ENCODE results near the gene COX10.
A peak's percentile ranks its signal among the peaks of the same experiment; 100 is the strongest.

The COX10 gene

GRCh38 chr17:14201021-14201987, 132.0 kb downstream of the COX10 start:
- TF ChIP-seq CTCF (IDR thresholded peaks at IDR 0.05; ENCODE audit: low read depth, low read length, missing control alignments) = no peak
- H3K4me3 ChIP-seq (ENCODE audit: low read depth, low read length) = no peak overlapping the region
- no peak for DNase-seq (ENCODE audit: low read depth)
- in situ Hi-C loops (cut with HindIII; ENCODE audit: low sequenced_read_pairs) = no loop called here

GRCh38 chr17:14201988-14202380, 132.7 kb downstream of the COX10 start:
- DNase-seq (ENCODE audit: low read depth) = no peak
- no peak overlapping the region for H3K4me3 ChIP-seq (ENCODE audit: low read depth, low read length)
- in situ Hi-C loops (cut with HindIII; ENCODE audit: low sequenced_read_pairs) = no loop called here
- no peak for TF ChIP-seq CTCF (IDR thresholded peaks at IDR 0.05; ENCODE audit: low read depth, low read length, missing control alignments)

DNA sequence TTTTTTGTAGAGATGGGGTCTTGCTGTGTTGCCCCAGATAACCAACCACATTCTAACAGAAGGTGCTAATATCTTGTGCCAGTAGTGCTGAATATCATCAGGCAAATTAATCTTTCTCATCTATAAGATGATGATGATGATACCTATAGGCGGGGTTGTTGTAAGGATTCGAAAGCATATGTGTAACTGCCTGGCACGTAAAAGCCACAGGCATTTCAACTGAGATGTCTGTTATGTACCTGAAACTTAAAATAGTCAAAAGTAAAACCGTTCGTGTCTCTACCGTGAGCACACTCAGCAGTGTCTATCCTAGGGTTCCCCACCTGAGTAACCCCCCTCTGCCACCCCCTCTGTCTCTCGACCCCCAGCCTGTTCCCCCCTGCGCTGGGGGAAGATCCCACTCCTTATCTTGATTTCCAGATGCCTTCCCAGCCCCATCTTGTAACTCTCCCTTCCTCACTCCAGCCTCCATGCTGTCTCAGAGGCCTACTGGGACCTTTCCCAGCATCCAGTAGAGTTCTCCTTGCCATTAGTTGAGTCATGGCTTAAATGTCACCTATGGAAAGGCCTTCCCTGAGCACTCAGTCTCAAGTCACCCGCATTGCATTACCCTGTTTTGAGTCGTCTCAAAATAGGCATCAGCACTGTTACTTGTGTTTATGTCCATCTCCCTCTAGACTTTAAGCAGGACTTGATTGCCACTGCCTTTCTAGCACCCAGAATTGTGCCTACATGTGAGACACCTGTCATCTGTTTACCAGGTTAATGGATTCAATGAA, 133.3 kb downstream of the COX10 start:
- no peak overlapping the region for H3K4me3 ChIP-seq (ENCODE audit: low read depth, low read length)
- in situ Hi-C loops (cut with HindIII; ENCODE audit: low sequenced_read_pairs) = no loop called here
- TF ChIP-seq CTCF (IDR thresholded peaks at IDR 0.05; ENCODE audit: low read depth, low read length, missing control alignments) = no peak
- DNase-seq (ENCODE audit: low read depth) = no peak

- TF ChIP-seq CTCF (IDR thresholded peaks at IDR 0.05; ENCODE audit: low read depth, low read length, missing control alignments) = peak; percentile 46
- no peak for DNase-seq (ENCODE audit: low read depth)
- no peak overlapping the region for H3K4me3 ChIP-seq (ENCODE audit: low read depth, low read length)
- in situ Hi-C loops (cut with HindIII; ENCODE audit: low sequenced_read_pairs) = no loop called here
Observed at GRCh38 chr17:14203388-14203787, 134.1 kb downstream of the COX10 start.

GRCh38 chr17:14204084-14204483, 134.8 kb downstream of the COX10 start:
- in situ Hi-C loops (cut with HindIII; ENCODE audit: low sequenced_read_pairs) = no loop called here
- no peak for TF ChIP-seq CTCF (IDR thresholded peaks at IDR 0.05; ENCODE audit: low read depth, low read length, missing control alignments)
- no peak overlapping the region for H3K4me3 ChIP-seq (ENCODE audit: low read depth, low read length)
- no peak for DNase-seq (ENCODE audit: low read depth)

DNA sequence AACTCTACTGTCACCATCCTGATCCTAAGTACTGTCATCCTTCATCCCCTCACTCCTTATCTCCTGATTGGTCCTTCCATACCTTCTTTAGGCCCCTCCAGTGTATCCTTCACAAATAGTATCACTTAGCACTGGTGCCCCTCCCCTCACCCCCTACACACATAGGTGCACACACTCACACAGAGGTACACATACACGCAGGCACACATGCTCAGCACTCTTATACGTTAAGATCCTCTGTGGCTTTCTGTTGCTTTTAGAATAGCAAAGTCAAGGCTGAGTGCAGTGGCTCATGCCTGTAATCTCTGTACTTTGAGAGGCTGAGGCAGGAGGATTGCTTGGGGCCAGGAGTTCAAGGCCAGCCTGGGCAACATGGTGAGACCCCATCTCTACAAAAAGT, 135.2 kb downstream of the COX10 start:
- no peak for TF ChIP-seq CTCF (IDR thresholded peaks at IDR 0.05; ENCODE audit: low read depth, low read length, missing control alignments)
- no peak overlapping the region for H3K4me3 ChIP-seq (ENCODE audit: low read depth, low read length)

More for the DNA sequence above, 135.2 kb downstream of the COX10 start:
- in situ Hi-C loops (cut with HindIII; ENCODE audit: low sequenced_read_pairs) = no loop called here
- no peak for DNase-seq (ENCODE audit: low read depth)

Data from astrocyte of the cerebellum (primary cell).